GM12878 (cell line): ENCODE results near the gene FAS. TPM values are rescaled to one million over a fixed set of nuclear protein-coding genes. Genes with fewer than 3 reads are reported as not detected.

Experiments
- CEBPB ChIP-seq, 2 experiments: fragments of 150-350 bp in 1 of 2; IDR thresholded peaks; 2 replicates each; pipeline ENCODE4 v1.6.1; 2012 to 2014; ENCODE audit warnings: low read depth in 2 of 2, low read length in 2 of 2, borderline replicate concordance in 1 of 2, inconsistent platforms in 1 of 2
- EED ChIP-seq: sonication (generic); IDR thresholded peaks from 2 replicates; pipeline ENCODE4 v1.6.1; 2016; ENCODE audit warnings: antibody characterized with exemption, low read depth
- HDGF ChIP-seq: fragments of 450-650 bp; IDR thresholded peaks from 2 replicates; pipeline ENCODE4 v1.6.1; 2016; ENCODE audit warnings: antibody characterized with exemption
- IKZF2 ChIP-seq, 2 experiments: fragments of 450-650 bp; IDR thresholded peaks; 2 replicates each; pipeline ENCODE4 v1.6.1; 2017; ENCODE audit warnings: mild to moderate bottlenecking in 2 of 2, moderate library complexity in 2 of 2
- JUND ChIP-seq: IDR thresholded peaks from 2 replicates; pipeline ENCODE4 v1.6.1; 2012; ENCODE audit warnings: low read depth, mild to moderate bottlenecking, low read length, improper control_type of control experiment, moderate library complexity
- MXI1 ChIP-seq: fragments of 150-350 bp; IDR thresholded peaks from 2 replicates; pipeline ENCODE4 v1.6.1; 2011; ENCODE audit warnings: low read depth, mild to moderate bottlenecking, inconsistent platforms, low read length, improper control_type of control experiment
- NR2C2 ChIP-seq: IDR thresholded peaks from 2 replicates; pipeline ENCODE4 v1.6.1; 2011; ENCODE audit warnings: borderline replicate concordance, low read depth; ENCODE audit not compliant: control insufficient read depth, insufficient read length
- PAX5 ChIP-seq: IDR thresholded peaks from 2 replicates; pipeline ENCODE4 v1.6.1; 2011; ENCODE audit warnings: low read depth, low read length, borderline replicate concordance
- SMARCA5 ChIP-seq: fragments of 450-650 bp; IDR thresholded peaks from 2 replicates; pipeline ENCODE4 v1.6.1; 2017; ENCODE audit warnings: mild to moderate bottlenecking
- STAT3 ChIP-seq: IDR thresholded peaks from 2 replicates; pipeline ENCODE4 v1.6.1; 2011; ENCODE audit warnings: low read depth, low read length, improper control_type of control experiment
- SUZ12 ChIP-seq: fragments of 200-600 bp; sonication (generic); IDR thresholded peaks from one replicate; pipeline ENCODE4 v1.6.1; 2018; ENCODE audit warnings: antibody characterized with exemption, mild to moderate bottlenecking; ENCODE audit not compliant: unreplicated experiment
- TCF7 ChIP-seq: IDR thresholded peaks from 2 replicates; pipeline ENCODE4 v1.6.1; 2014; ENCODE audit warnings: antibody characterized with exemption, borderline replicate concordance
- WRNIP1 ChIP-seq: IDR thresholded peaks from 2 replicates; pipeline ENCODE4 v1.6.1; 2011; ENCODE audit warnings: low read depth, low read length, improper control_type of control experiment, borderline replicate concordance
- ZNF24 ChIP-seq: fragments of 450-650 bp; IDR thresholded peaks from 2 replicates; pipeline ENCODE4 v1.6.1; 2017; ENCODE audit warnings: antibody characterized with exemption, mild to moderate bottlenecking
- ZNF274 ChIP-seq: IDR thresholded peaks from one replicate; pipeline ENCODE4 v1.8.0; 2011; ENCODE audit not compliant: insufficient read length, insufficient read depth
- ZNF384 ChIP-seq: IDR thresholded peaks from 2 replicates; pipeline ENCODE4 v1.6.1; 2012; ENCODE audit warnings: low read depth, mild to moderate bottlenecking, low read length, improper control_type of control experiment, borderline replicate concordance
- polyA plus RNA-seq, 11 experiments: library from polyadenylated mRNA; depleted of rRNA in 4 of 11; unstranded in 6 of 11; stranded (reverse) in 5 of 11; fragments of >200 nt; fragmentation: Nextera tagmentation in 4 of 11; fragmentation: Illumina TruSeq in 1 of 11; extraction: Ambion mirVana in 4 of 11; extraction: Trizol in 1 of 11; gene quantifications; 1 replicate in 1 of 11; 2 replicates in 10 of 11; pipeline versions ENCODE4 v1.2.1 to v1.2.3, GENCODE V29; 2011 to 2016; ENCODE audit warnings: inconsistent platforms in 2 of 11, missing spikeins in 2 of 11, low read depth in 1 of 11
- total RNA-seq, 4 experiments: library from RNA; depleted of rRNA in 3 of 4; stranded (reverse); fragments of >200 nt in 3 of 4; fragmentation: Illumina TruSeq in 1 of 4; extraction: Trizol in 1 of 4; gene quantifications; 2 replicates each; pipeline versions ENCODE4 v1.2.1 to v1.2.3, GENCODE V29; 2013 to 2021
- TF ChIP-seq, protein P1 (sequence below): fragments of 450-650 bp; IDR thresholded peaks from 2 replicates; pipeline ENCODE4 v1.6.1; 2017; ENCODE audit warnings: borderline replicate concordance
- TF ChIP-seq, protein P2 (sequence below), 3 experiments: IDR thresholded peaks in 2 of 3; conservative IDR thresholded peaks in 1 of 3; 2 replicates each; pipeline ENCODE4 v1.5.1; 2011; ENCODE audit warnings: low read depth in 3 of 3, low read length in 3 of 3, mild to moderate bottlenecking in 3 of 3, control low read depth in 2 of 3, moderate library complexity in 2 of 3, inconsistent platforms in 1 of 3, mixed read lengths in 1 of 3; ENCODE audit not compliant: control insufficient read depth in 2 of 3, insufficient read depth in 1 of 3; ENCODE audit errors: extremely low read depth in 1 of 3
- TF ChIP-seq, protein P3 (sequence below): fragments of 150-350 bp; IDR thresholded peaks from 2 replicates; pipeline ENCODE4 v1.6.1; 2016; ENCODE audit warnings: low read depth, low read length
- TF ChIP-seq, protein P4 (sequence below): IDR thresholded peaks from 2 replicates; pipeline ENCODE4 v1.6.1; 2011; ENCODE audit warnings: borderline replicate concordance, low read depth, mild to moderate bottlenecking, moderate library complexity, low read length; ENCODE audit not compliant: insufficient read depth, poor library complexity, severe bottlenecking
- TF ChIP-seq, protein P5 (sequence below): fragments of 450-650 bp; IDR thresholded peaks from 2 replicates; pipeline ENCODE4 v1.6.1; 2017; ENCODE audit warnings: low read depth, mild to moderate bottlenecking, moderate library complexity

FAS gene
- total and polyA plus RNA-seq, 10 of the 15 experiments (the other 5 are each of a cell fraction or from before 2014, with no cell fraction given), result 50.1 to 147 (median 69.9) TPM

DNA sequence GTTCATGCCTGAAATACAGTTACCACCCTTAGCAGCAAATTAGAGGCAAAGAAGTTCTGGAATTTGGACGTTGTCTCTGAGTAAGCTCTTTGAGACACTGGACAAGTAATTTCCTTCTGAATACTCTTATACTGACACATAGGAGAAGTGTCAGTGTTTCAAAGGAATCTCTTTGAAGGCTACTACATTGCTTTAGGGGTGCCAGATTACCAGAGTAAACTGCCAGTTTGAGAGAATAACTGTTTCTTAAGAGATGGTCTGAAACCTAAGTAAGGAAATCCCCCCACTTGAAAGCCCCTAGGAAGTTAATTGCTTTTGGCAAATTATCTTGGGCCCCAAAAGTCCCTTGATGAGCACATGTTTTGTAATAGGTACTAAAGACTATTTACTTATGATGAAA is 3.4 kb downstream of the FAS start (continued):
- TF ChIP-seq, protein P1, sequence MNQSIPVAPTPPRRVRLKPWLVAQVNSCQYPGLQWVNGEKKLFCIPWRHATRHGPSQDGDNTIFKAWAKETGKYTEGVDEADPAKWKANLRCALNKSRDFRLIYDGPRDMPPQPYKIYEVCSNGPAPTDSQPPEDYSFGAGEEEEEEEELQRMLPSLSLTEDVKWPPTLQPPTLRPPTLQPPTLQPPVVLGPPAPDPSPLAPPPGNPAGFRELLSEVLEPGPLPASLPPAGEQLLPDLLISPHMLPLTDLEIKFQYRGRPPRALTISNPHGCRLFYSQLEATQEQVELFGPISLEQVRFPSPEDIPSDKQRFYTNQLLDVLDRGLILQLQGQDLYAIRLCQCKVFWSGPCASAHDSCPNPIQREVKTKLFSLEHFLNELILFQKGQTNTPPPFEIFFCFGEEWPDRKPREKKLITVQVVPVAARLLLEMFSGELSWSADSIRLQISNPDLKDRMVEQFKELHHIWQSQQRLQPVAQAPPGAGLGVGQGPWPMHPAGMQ, result no peak
- TF ChIP-seq SUZ12 (no peak), ZNF274 (no peak), STAT3 (no peak), EED (no peak), SMARCA5 (peak; percentile 81; the same call in 1 of the 2 replicates), PAX5 (no peak), ZNF24 (no peak), NR2C2 (no peak), CEBPB (IDR thresholded peaks at IDR 0.05; ENCODE audit: borderline replicate concordance in 1 of 2, low read depth in 2 of 2, low read length in 2 of 2) (no peak), WRNIP1 (no peak), TCF7 (no peak; the same call in 1 of the 2 replicates), JUND (no peak), ZNF384 (no peak), HDGF (no peak), MXI1 (peak; percentile 30; the same call in 1 of the 2 replicates), IKZF2 (IDR thresholded peaks at IDR 0.05) (peak; percentile 15 to 25; a peak in 1 of 4 replicates)
- TF ChIP-seq, protein P2, sequence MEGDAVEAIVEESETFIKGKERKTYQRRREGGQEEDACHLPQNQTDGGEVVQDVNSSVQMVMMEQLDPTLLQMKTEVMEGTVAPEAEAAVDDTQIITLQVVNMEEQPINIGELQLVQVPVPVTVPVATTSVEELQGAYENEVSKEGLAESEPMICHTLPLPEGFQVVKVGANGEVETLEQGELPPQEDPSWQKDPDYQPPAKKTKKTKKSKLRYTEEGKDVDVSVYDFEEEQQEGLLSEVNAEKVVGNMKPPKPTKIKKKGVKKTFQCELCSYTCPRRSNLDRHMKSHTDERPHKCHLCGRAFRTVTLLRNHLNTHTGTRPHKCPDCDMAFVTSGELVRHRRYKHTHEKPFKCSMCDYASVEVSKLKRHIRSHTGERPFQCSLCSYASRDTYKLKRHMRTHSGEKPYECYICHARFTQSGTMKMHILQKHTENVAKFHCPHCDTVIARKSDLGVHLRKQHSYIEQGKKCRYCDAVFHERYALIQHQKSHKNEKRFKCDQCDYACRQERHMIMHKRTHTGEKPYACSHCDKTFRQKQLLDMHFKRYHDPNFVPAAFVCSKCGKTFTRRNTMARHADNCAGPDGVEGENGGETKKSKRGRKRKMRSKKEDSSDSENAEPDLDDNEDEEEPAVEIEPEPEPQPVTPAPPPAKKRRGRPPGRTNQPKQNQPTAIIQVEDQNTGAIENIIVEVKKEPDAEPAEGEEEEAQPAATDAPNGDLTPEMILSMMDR (IDR thresholded peaks at IDR 0.05 in 2 of 3, conservative IDR thresholded peaks at IDR 0.05 in 1 of 3; ENCODE audit: control insufficient read depth in 2 of 3, extremely low read depth in 1 of 3, insufficient read depth in 1 of 3, low read depth in 3 of 3, low read length in 3 of 3), result no peak
- TF ChIP-seq, protein P3, sequence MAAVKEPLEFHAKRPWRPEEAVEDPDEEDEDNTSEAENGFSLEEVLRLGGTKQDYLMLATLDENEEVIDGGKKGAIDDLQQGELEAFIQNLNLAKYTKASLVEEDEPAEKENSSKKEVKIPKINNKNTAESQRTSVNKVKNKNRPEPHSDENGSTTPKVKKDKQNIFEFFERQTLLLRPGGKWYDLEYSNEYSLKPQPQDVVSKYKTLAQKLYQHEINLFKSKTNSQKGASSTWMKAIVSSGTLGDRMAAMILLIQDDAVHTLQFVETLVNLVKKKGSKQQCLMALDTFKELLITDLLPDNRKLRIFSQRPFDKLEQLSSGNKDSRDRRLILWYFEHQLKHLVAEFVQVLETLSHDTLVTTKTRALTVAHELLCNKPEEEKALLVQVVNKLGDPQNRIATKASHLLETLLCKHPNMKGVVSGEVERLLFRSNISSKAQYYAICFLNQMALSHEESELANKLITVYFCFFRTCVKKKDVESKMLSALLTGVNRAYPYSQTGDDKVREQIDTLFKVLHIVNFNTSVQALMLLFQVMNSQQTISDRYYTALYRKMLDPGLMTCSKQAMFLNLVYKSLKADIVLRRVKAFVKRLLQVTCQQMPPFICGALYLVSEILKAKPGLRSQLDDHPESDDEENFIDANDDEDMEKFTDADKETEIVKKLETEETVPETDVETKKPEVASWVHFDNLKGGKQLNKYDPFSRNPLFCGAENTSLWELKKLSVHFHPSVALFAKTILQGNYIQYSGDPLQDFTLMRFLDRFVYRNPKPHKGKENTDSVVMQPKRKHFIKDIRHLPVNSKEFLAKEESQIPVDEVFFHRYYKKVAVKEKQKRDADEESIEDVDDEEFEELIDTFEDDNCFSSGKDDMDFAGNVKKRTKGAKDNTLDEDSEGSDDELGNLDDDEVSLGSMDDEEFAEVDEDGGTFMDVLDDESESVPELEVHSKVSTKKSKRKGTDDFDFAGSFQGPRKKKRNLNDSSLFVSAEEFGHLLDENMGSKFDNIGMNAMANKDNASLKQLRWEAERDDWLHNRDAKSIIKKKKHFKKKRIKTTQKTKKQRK, result no peak
- TF ChIP-seq, protein P4, sequence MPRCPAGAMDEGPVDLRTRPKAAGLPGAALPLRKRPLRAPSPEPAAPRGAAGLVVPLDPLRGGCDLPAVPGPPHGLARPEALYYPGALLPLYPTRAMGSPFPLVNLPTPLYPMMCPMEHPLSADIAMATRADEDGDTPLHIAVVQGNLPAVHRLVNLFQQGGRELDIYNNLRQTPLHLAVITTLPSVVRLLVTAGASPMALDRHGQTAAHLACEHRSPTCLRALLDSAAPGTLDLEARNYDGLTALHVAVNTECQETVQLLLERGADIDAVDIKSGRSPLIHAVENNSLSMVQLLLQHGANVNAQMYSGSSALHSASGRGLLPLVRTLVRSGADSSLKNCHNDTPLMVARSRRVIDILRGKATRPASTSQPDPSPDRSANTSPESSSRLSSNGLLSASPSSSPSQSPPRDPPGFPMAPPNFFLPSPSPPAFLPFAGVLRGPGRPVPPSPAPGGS, result no peak
- TF ChIP-seq, protein P5, sequence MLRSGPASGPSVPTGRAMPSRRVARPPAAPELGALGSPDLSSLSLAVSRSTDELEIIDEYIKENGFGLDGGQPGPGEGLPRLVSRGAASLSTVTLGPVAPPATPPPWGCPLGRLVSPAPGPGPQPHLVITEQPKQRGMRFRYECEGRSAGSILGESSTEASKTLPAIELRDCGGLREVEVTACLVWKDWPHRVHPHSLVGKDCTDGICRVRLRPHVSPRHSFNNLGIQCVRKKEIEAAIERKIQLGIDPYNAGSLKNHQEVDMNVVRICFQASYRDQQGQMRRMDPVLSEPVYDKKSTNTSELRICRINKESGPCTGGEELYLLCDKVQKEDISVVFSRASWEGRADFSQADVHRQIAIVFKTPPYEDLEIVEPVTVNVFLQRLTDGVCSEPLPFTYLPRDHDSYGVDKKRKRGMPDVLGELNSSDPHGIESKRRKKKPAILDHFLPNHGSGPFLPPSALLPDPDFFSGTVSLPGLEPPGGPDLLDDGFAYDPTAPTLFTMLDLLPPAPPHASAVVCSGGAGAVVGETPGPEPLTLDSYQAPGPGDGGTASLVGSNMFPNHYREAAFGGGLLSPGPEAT, result peak; percentile 93
